GM18502 (cell line): ENCODE results near the gene SLC2A9.
"Not testable (repeated sequence)": the region's sequence is repeated elsewhere in the genome, so short reads cannot be mapped to it uniquely, and the experiment has no call there.

ENCODE experiments used
- ATAC-seq: cut with Tn5 transposase; IDR thresholded peaks from one replicate; pipeline ENCODE4 v1.9.1; 2021; ENCODE audit warnings: mild to moderate bottlenecking; ENCODE audit not compliant: unreplicated experiment, poor library complexity

Gene SLC2A9

DNA sequence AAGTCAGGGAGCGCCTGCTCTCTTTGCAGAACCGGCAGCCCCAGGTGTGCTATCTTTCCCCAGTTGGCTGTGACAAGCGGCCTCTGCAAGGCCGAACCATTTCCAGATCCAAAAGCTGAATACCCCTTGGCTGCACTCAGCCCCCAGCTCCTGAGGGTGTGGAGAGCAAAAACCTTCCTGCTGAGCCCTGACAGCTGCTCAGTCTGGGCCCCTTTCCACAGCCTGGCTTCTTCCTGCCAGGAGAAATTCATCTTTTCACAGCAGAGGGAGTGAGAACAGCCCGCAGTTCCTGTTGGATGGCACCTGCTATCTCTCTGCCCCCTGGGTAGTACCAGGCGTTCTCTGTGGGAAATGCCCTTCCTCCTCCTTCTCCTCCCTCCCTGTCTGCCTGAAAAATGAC lies 161.5 kb downstream of the SLC2A9 start:
- no peak for ATAC-seq

DNA sequence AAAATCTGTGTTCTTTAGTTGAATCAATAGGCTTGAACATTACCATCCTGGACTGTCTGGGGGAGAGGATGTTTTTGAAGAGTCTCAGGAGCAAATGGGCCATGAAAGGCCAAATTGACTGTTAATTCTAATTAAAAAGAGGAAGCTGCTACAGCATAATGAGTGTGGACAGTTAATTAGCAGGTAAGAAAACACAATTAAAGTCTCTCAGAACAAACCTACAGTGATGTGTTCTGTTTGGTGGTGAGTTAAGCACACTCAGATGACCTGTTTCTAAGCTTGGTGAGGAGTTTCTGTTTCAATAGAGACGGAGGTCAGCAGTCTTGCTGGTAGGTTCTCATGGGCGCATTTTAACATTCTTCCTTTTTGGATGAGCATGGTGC lies 171.8 kb downstream of the SLC2A9 start:
- ATAC-seq = no peak

DNA sequence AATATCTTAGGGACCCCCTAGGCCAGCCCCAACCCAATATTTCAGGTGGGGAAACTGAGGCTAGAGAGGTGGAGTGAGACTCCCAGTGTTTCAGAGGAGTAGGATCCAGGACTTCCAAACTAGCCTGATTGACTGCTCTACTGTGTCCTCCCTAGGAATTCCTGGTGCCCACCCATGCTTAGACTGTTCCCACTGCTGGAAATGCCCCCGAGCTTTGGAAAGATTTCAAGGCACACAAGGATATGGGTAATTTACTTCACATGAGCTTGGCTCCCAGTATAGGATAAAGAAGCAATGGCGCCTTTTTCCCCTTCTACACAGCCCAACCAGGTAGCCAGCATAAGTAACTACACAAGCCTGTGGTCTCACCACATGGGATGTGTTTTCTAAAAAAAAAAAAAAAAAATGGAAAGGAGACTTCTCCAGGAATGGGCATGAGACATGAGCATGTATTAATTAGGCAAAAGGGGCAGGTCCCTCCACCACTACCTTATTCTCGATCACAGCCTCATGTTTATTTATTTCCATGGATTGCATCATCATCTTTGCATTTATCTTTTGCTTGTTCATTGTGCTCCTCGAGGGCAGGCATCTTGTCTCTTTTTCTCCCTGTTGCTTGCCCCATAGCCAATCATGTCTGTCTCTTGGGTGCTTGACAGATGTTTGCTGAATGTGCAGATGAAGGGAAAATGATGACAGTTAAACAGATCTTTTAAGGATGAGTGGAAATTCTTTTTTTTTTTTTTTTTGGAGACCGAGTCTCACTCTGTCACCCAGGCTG lies 173.1 kb downstream of the SLC2A9 start:
- no peak for ATAC-seq

DNA sequence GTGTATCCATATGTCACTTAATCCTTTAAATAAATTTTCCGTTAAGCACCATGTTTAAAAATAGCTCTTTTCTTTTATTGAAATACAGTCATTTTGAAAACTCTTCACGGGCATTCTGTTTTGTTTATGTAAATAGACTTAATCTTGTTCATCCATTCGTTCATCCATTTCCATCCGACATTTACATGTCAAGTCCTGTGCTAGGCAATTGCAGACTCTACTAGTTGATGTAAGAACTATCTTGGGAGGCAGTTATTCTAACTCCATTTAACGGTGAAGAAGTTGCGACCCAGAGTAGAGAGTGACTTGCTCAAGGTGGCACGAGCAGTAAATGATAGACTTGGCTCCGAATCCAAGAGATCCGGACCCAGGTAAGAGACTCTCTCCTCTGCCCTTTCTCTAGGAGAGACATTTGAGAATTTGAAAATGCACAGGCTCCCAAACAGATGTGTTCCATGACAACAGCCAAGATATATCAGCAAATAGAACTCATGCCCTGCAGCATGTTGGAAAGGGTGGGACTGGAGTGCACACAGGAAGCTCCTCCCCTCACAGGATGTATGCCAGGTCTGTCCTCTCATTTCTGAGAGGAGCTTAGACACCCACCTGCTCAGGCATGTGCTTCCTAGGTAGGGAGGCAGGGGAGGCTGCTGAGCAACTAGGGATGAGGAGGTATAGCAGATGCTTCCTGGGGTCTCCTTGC lies 175.4 kb downstream of the SLC2A9 start:
- ATAC-seq = no peak

DNA sequence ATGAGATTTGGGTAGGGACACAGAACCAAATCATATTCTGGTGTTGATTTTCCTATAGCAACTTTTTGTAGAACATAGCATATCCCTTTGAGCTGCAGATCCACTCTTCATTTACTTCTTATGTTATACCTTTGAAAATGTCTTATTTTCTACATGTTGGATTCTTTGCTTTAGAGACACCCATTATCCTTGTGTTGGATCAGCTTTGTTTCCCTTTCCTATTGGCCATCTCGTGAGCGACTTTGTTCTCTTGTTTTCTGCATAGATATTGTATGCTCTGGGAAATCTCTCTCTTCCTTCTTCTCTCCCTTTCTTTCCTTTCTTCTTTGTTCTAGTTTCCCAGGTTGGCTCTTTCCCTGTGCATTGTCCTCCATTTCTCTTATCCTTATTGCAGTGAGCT lies 180.2 kb downstream of the SLC2A9 start:
- ATAC-seq = no peak

DNA sequence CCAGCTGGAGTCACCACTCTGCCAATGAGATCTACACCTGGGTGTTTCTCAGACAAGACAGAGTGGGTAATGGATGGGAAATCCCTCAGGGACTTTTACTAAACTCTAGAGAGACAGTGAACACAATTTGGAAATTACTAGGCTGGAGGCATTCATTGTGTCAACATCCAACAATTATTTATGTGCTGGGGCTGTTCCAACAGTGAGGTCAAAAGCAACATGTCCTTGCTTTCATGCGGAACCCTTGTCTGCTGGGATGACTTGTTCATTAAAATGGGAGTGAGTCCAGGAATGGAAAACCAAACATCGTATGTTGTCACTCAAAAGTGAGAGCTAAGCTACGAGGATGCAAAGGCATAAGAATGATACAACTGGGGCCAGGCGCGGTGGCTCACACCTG lies 185.9 kb downstream of the SLC2A9 start:
- ATAC-seq = no peak

DNA sequence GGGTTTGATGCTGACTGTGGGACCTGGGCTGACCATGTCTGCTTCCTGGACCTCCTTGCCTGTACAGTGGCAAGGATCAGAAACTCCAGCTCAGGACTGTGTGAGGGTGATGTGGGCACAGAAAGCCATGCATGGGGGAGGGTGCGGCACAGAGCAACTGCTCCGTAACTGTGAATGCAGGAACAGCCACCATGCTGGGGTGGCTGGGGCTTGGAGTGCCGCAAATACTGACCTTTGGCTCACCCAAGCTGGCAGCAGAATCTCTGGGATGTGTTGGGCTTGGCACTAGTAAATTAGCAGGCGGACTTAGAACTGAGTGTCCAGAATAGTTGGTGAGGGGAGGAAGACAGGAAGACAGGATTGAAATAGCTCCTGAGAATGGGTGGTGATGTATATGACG lies 187.9 kb downstream of the SLC2A9 start:
- ATAC-seq = no peak

DNA sequence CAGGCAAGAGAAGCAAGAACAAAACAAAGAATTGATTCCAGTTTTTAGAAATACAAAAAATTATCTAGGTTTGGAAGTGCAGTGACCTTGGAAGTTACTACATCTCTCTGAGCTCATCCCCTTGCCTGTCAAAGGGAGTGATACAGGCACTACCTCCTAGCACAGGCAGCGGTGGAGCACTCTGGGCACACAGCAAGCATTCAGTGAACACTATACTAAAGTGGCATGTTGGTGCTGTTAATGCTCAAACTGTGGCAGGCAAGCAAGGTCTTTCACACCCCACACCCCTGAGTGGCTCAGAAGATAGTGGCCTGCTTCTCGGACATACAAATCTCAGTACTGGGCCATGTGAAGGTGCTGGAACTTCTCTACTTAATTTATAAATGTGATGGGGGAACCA lies 188.7 kb downstream of the SLC2A9 start:
- no peak for ATAC-seq

DNA sequence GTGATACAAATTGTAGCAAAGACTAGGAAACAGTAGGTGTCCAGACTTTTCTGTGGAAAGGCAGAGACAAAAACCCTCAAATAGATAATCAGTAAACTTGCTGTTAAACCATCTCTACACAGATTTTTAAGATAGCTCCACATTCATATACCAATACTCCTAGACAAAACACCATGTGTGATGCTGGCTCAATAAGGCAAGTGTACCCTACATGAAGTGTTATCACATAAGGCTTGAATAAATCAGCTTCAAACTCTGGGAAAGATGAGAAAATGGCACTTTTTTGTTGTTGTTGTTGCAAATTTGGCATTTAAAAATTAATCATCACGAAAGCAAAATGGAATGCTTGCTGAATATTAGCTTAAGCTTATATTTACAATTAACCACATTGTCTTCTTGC lies 194.7 kb downstream of the SLC2A9 start:
- ATAC-seq = no peak

DNA sequence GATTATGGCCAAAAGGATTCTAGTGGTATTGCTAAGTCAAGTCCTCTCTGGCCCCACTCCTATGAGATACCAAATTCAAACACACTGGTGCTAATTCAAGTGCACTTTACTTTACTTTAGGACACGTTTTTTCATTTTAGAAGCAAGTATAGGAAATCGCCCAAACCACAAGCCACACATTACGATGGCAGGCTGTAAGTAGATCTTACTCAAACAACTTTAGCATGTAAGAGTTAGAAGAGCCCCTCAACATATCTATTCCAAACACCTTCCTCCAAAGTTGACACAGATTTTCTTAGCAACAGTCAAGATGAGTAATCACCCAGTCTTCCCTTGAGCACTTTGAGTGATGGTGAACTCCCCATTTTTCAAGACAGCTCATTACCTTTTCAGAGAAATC lies 196.2 kb downstream of the SLC2A9 start:
- ATAC-seq = peak; percentile 62

DNA sequence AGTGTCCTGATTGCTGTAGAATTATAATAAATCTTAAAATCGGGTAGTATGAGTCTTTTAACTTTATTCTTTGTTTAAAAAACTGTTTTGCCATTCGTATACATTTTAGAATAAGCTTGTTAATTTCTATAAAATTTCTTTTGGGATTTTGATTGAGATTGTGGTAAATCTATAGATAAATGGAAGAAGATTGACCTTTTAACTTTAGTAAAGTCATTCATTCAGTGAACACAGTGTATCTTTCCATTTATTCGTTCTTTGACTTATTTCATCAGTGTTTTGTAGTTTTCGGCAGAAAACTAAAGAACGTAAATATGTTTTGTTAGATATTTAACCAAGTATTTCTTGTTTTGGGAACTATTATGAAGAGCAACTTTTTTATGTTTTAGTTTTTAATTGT lies 201.0 kb downstream of the SLC2A9 start:
- ATAC-seq = no peak

DNA sequence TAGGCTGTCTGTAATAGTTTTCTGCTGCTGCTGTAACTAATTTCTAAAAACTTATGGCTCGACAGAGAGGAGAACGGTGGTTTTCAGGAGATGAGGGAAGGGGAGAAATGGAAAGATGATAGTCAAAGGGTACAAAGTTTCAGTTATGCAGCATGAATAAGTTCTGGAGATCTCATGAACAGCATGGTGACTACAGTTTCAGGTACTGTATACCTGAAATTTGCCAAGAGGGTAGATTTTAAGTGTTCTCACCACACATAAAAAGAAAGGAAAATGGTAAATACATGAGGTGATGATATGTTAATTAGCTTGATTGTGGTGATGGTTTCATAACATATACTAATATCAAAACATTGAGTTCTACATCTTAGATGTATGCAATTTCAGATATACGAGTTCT lies 205.0 kb downstream of the SLC2A9 start:
- no peak for ATAC-seq

DNA sequence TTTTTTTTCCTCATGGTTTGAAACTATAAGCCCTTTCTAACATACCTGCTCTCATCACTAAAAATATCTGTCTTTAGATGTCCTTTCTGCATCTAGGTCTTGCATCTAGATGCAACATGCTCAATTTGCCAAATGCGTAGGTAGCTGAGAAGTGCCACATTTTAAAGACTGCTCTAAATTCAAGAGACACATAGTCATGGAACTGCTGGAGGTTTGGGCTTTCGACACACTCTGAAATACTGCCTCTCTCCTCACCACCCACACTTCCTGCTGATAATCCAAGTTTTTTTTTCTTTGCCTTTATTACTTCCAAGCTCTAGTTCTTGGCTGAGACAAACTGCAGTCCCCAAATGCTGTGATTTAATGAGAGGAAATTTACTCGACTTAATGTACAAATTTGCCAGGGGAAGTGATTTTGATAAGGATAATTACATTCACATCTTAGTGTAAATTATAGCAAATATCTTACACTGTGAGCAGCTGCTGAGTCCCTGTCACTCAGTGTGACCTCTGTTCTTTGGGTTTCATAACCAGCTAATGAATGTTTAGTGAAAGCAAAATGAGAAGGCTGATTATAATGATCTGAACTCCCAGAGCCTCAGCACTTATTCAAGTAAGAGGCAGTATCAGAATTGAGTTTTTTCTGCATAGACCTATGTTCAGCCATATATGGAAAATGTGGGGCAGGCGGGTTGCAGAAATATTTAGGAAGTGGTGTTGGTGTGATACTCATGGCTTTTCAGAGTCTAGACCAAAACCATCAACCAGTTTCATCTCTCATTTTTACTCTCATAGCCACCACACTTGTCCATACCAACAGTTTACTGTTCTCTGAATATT lies 208.6 kb downstream of the SLC2A9 start:
- ATAC-seq = peak; percentile 94

DNA sequence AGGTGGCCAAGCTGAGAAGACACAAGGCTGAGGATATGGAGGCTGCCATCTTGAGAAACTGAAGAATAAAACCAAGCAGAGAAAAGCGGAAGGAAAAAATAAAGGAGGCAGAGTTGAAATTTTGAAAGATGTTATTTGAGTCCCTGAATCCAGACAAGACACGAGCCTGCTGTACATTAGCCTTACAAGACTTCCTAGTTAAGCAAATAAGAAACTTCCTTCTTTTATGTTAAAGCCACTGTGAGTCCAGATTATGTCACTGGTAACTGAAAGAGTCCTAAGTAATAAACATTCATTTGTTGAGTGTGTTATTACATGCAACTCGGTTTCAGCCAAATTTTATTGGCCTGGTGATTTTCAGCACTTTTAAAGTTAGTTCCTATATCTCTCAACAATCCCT lies 209.5 kb downstream of the SLC2A9 start:
- no peak for ATAC-seq

DNA sequence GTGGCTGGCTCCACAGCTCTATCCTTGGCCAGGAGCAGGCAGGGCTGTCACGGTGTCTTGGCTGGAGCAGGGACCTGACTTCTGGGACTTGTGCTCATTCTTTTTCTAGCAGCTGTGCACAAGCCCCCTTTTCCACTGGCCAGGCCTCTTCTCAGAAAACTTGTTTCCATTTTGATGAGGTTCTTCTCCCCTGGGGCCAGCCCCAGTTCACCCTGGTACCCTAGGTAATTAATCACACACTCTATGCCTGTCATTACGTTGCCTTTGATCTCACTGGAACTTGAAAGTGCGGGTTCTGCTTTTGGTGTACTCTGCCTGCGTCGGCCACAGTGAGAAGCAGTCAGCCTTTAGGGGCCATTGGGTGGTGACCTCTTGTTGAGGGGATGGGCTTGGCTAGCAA lies 213.2 kb downstream of the SLC2A9 start:
- no peak for ATAC-seq

DNA sequence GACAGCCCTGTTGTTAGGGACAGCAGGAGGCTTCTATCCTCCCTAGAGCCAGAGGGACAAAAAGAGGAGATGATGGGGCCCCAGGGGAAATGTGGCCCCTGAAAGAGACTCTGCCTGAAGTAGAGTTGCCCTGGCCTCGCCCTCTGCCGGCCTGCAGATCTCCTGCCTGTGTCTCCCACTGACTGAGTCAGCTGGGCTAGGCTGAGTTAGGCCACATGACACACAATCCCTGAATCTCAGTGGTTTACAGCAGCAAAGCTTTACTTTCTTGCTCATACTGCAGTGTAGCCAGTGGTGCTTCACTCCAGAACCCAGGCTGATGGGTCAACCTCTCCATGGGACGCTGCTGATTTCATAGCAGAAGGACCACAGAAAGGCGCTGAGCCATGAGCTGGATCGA lies 216.4 kb downstream of the SLC2A9 start:
- ATAC-seq = no peak

DNA sequence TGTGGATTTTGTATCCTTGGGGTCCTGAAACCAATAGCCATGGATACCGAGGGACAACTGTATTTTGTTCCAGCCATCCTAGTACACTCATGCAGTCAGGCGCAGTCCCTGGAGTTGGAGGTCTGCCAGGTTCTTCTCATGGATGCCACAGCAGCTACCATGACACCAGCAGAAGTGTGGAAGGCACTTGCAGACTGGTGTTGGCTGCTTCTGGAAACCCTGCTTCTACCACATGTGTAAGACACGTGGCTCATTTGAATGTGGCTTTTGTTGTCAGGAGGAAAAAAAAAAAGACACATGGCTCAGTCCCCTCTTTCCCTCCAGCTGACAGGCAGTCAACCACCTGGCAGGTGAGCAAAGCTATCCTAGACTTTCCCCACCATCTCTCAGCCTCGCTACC lies 220.4 kb downstream of the SLC2A9 start:
- ATAC-seq = no peak

DNA sequence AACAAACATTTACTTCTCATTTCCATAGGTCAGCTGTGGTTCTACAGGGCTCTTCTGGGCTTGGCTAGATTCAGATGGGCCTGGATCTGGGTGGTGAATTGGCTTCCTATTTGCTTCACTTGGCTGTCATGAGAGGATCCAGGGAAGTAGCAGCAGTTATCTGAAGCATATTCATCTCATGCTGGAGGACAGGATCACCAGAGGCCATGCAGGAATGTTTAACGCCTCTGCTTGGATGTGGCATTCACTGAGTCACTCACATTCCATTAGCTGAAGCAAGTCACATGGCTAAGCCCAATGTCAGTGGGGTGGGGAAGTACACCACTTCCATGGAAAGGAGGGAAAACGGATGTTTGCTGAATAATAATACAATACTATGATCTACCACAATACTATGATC lies 224.7 kb downstream of the SLC2A9 start:
- not testable (repeated sequence) for ATAC-seq

DNA sequence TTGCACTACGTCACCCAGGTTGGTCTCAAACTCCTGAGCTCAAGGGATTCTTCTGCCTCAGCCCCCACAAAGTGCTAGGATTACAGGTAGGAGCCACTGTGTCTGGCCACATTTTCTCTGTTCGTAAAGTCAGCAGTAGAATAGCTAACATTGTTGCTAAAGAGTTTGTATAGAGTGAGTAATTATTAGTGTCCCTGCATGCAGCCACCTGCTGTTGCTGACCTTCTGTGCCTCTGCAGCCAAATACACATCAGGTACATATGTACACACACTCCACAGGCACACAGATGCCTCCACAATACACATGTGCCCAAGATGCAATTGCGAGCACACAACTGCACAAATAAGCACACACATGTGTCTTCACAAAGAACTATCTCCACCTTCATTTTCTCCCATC lies 228.9 kb downstream of the SLC2A9 start:
- no peak for ATAC-seq

DNA sequence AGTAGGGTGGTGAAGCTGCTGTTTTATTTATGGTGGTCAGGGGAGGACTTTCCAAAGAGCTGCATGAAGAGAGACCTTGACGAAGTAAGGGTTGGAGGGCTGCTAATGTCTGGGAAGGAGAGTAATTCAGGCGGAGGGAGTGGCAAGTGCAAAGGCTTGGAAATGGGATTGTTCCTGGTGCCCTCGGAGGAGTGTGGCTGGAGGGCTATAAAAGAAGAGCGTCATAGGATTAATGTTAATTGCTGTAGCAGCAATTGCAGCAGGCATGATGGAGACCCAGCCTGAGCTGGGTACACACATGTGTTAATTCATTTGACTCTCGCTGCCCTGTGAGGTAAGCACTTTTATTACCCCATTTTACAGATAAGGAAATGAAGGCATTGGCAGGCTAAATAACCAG lies 235.4 kb downstream of the SLC2A9 start:
- not testable (repeated sequence) for ATAC-seq

DNA sequence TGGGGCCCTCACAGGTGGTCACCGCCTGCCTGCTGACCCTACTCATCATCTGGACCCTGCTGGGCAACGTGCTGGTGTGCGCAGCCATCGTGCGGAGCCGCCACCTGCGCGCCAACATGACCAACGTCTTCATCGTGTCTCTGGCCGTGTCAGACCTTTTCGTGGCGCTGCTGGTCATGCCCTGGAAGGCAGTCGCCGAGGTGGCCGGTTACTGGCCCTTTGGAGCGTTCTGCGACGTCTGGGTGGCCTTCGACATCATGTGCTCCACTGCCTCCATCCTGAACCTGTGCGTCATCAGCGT lies 239.2 kb downstream of the SLC2A9 start:
- no peak for ATAC-seq
